Duodenal mucosa (tissue), 2 donors: ENCODE data around the gene ZNF581.

Experiments
- H3K27ac ChIP-seq: one replicate; pipeline ENCODE4 v1.7.0; 2013; ENCODE audit warnings: low read depth, low read length
- H3K27me3 ChIP-seq, 2 donors: one replicate each; pipeline ENCODE4 v1.7.0; 2013; ENCODE audit warnings: low read length in 2 of 2, control low read depth in 1 of 2; ENCODE audit not compliant: insufficient read depth in 2 of 2, control insufficient read depth in 1 of 2
- H3K36me3 ChIP-seq, 2 donors: one replicate each; pipeline ENCODE4 v1.7.0; 2013; ENCODE audit warnings: low read length in 2 of 2, control low read depth in 1 of 2; ENCODE audit not compliant: insufficient read depth in 2 of 2, control insufficient read depth in 1 of 2
- H3K4me1 ChIP-seq, 2 donors: one replicate each; pipeline ENCODE4 v1.7.0; 2013; ENCODE audit warnings: low read length in 2 of 2, control low read depth in 1 of 2; ENCODE audit not compliant: insufficient read depth in 2 of 2, control insufficient read depth in 1 of 2
- H3K4me3 ChIP-seq, 2 donors: one replicate each; pipeline ENCODE4 v1.7.0; 2013; ENCODE audit warnings: low read length in 2 of 2, low read depth in 1 of 2
- H3K9ac ChIP-seq, 2 donors: one replicate each; pipeline ENCODE4 v1.7.0; 2013; ENCODE audit warnings: low read length in 2 of 2, low read depth in 1 of 2
- H3K9me3 ChIP-seq, 2 donors: one replicate each; pipeline ENCODE4 v1.7.0; 2013; ENCODE audit warnings: low read length in 2 of 2, control low read depth in 1 of 2; ENCODE audit not compliant: control insufficient read depth in 1 of 2

The ZNF581 gene, protein sequence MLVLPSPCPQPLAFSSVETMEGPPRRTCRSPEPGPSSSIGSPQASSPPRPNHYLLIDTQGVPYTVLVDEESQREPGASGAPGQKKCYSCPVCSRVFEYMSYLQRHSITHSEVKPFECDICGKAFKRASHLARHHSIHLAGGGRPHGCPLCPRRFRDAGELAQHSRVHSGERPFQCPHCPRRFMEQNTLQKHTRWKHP

DNA sequence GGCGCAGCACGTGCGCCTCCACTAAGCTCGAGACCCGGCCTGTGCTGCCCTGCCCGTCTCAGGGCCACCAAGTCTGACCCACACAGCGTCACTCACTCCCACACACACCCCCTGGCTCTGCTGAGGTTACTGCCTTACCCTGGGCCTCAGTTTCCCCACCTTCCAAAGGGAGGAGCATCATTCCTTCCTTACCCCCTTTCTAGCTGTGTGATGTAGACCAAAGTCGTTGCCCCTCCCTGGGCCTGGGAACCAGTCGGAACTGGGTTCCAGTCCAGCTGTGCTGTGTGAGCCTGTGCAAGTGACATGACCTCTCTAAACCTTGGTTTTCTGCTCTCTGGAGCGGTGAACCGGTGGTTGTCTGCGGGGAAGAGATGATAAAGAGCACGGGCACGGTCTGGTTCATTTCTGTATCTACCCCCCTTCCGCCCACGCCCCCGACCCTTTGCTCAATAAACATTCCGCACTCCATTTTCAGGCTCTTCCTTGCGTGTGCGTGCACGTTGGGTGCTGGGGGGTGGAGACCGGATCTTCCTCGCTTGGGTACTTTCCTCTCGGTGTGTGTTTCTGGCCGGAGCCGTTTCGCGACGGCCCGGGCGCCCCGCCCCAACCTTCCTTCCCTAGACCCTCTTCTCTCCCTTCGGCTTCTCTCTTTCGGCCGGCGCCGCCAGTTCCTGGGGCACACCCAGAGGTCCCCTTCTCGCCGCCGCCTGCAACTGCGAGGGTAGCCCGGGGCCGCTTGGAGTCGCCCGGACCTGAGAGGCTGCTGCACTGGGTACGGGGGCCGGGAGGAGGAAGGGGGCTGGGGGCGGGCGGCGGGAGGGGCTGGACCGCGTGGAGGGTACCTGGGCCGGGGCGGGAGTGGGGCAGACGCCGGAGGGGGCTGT is at the start of gene ZNF581:
Gene ZNF581 (plus strand): TSS at position 647 of the 884 bp plus-strand sequence. CDS start 923 bp downstream, outside the sequence.
- Histone ChIP-seq H3K4me3 (peak within 1 kb of the TSS; percentile 65 to 91), H3K9ac (peak within 1 kb of the TSS; percentile 62 to 81), H3K36me3 (peaks cover 9 to 14% of the 10 kb centered on the region in 2 donors), H3K27ac (peak within 1 kb of the TSS; percentile 23), H3K4me1 (peaks cover 32 to 49% of the 10 kb centered on the region in 2 donors), H3K9me3 (no peaks in the 10 kb centered on the region), H3K27me3 (no peaks in the 10 kb centered on the region)

DNA sequence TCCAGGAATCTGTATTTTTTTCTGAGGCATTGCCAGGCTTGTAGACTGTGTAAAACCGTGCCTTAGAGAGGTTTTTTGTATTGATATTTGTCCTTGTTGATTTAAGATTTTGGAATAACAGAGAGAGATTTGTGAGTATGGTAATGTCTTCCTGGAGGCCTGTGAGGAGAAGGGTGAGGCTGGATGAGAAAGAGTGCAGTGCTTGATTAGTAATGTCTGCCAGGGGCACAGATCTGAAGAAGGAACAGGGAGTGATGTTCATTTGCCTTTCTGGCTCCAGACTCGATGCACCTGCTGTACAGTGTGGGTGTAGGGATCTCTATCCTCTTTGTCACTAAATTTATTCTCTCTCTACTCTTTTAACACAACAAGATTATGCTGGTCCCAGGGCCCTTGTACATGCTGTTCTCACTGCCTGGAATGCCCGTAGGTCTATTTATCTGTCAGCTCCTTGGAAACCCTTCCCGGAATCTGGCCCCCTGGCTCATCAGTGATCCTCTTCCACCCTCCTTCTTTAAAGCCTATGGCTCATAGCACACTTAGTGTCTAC is 48.4 kb upstream of the ZNF581 start:
- Histone ChIP-seq H3K27me3 (no peaks in the 10 kb centered on the region), H3K9me3 (no peaks in the 10 kb centered on the region), H3K4me3 (no peak overlapping the region), H3K9ac (no peak overlapping the region), H3K4me1 (no peaks in the 10 kb centered on the region), H3K36me3 (peaks cover 20 to 27% of the 10 kb centered on the region in 2 donors), H3K27ac (no peak overlapping the region)

DNA sequence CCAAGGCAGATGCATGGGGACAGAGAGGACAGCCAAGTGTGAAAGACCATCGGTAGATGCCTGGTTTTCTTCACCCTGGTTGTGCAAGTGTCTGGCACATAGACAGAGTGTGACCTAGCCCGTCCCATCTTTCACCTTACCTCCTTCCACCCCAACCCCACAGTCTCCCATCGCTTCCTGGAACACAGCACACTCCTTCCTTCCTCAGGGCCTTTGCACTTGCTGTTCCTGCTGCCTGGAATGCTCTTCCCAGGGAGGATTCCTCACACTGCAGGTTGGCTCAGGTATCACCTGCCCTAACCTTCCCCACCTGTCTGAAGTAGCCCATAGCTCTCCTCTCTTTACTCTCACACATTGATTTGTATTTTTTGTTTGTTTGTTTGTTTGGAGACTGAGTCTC is 47.1 kb upstream of the ZNF581 start:
- Histone ChIP-seq H3K27ac (no peak overlapping the region), H3K4me3 (no peak overlapping the region), H3K4me1 (peaks cover 8% of the 10 kb centered on the region in 2 donors), H3K9me3 (no peaks in the 10 kb centered on the region), H3K9ac (no peak overlapping the region), H3K36me3 (peaks cover 20 to 27% of the 10 kb centered on the region in 2 donors), H3K27me3 (no peaks in the 10 kb centered on the region)

DNA sequence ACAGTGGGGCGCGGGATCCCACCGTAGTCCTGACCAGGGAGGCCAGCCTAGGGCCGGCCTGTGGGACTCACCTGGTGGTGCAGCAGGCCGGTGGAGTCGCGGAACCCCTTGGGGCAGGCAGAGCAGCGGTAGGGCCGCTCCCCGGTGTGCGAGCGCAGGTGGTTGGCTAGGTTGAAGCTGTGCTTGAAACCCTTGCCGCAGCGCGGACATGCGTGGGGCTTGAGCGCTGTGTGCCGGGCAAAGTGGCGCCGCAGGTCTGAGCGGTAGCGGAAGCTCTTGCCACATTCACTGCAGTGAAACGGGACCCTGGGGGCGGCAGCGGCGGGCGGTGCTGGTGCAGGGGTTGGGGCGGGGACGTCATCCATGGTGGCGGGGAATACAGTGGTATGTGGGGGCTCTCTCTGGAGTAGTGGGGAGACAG is 45.9 kb upstream of the ZNF581 start:
- no peak overlapping the region for H3K4me3 ChIP-seq
- no peaks in the 10 kb centered on the region for H3K27me3 ChIP-seq
- H3K36me3 ChIP-seq: peaks cover 17 to 25% of the 10 kb centered on the region in 2 donors
- peaks cover 9 to 10% of the 10 kb centered on the region in 2 donors for H3K4me1 ChIP-seq
- H3K9me3 ChIP-seq: no peaks in the 10 kb centered on the region
- no peak overlapping the region for H3K9ac ChIP-seq
- no peak overlapping the region for H3K27ac ChIP-seq

DNA sequence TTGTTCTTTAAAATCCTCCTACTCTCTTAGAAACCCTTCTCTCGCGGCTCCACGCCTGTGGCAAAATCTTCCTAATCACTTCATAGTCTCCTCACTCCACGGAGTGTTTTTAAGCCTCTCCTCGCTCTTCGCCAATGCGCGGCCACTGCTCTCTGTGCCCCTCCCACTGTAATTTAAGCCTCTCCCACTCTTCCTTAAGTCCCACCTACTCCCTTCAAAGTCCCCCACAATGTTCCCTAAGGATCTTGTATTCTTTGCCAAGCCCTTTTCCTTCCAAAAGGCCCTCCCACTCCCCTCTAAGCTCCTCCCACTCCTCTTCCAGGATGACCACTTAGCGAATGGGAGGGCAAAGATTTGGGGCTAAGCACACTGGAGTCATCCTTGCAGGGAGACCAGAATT is 45.4 kb upstream of the ZNF581 start:
- peaks cover 17 to 25% of the 10 kb centered on the region in 2 donors for H3K36me3 ChIP-seq
- H3K27ac ChIP-seq: no peak overlapping the region
- H3K4me3 ChIP-seq: no peak overlapping the region
- H3K9me3 ChIP-seq: no peaks in the 10 kb centered on the region
- peaks cover 10 to 11% of the 10 kb centered on the region in 2 donors for H3K4me1 ChIP-seq
- no peak overlapping the region for H3K9ac ChIP-seq
- H3K27me3 ChIP-seq: no peaks in the 10 kb centered on the region

DNA sequence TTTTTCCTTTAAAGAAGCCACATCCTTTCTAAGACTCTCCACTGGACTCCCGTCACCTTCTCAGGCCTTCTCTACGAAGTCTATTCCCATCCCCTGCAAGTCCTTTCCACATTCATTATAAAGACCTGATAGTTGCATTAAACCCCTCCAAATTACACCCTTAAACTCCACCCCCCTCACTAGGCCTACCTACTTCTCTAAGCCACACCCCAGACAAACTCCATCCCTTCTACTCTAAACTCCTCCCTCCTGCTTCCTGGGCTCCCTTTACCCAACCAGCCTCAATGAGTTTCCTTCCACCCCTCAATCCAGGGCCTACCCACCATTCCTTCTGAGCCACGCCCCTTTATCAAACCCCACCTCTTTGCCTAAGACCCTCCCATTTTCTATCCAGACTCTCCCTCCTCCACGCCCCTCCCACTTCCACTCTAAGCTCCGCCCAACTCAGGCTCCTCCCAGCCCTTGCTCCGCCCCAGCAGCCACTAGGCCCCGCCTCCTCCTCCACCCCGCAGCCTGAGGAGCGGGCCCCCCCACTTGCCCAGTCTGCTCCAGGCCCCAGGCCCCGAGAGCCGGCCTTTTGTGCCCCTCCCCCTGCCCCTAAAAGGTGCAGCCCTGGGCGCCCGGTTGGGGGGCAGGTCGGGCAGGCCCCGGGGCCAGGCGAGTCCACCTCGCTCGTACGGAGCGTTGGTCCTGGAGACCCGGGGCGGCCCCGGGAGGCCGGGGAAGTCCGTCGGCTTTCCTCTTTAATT is 44.6 kb upstream of the ZNF581 start:
- peak overlapping the region; percentile 73 to 94 for H3K9ac ChIP-seq
- H3K36me3 ChIP-seq: peaks cover 17 to 25% of the 10 kb centered on the region in 2 donors
- peaks cover 10 to 16% of the 10 kb centered on the region in 2 donors for H3K4me1 ChIP-seq
- peak overlapping the region; percentile 85 to 95 for H3K4me3 ChIP-seq
- peak overlapping the region; percentile 93 for H3K27ac ChIP-seq
- H3K9me3 ChIP-seq: no peaks in the 10 kb centered on the region
- H3K27me3 ChIP-seq: no peaks in the 10 kb centered on the region

DNA sequence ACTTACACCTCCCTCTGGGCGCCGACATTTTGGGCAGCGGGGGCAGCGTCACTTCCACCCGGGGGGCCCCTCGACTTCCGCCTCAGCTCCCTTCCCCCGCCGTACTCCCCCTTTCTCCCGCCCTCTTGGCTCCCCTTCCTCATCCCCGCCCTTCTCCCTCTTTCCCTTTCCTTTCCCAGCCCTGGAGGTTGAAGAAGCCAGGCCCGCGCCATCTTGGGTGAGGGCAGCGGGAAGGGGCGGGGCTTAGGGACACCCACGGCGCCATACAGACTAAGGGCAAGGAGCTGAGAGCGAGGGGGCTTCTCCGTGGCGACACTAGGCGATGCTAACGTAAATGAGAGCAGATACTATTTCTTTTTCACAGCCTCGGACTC is 44.0 kb upstream of the ZNF581 start, which contains the start of gene FIZ1:
Gene FIZ1 (minus strand): TSS at position 50 of the 374 bp plus-strand sequence. CDS start 1,652 bp downstream, outside the sequence.
- H3K27ac ChIP-seq: peak within 1 kb of the TSS; percentile 93
- H3K9ac ChIP-seq: peak within 1 kb of the TSS; percentile 73 to 94
- H3K4me3 ChIP-seq: peak within 1 kb of the TSS; percentile 85 to 95
- peaks cover 10 to 17% of the 10 kb centered on the region in 2 donors for H3K4me1 ChIP-seq
- no peaks in the 10 kb centered on the region for H3K27me3 ChIP-seq
- H3K9me3 ChIP-seq: no peaks in the 10 kb centered on the region
- peaks cover 17 to 25% of the 10 kb centered on the region in 2 donors for H3K36me3 ChIP-seq

DNA sequence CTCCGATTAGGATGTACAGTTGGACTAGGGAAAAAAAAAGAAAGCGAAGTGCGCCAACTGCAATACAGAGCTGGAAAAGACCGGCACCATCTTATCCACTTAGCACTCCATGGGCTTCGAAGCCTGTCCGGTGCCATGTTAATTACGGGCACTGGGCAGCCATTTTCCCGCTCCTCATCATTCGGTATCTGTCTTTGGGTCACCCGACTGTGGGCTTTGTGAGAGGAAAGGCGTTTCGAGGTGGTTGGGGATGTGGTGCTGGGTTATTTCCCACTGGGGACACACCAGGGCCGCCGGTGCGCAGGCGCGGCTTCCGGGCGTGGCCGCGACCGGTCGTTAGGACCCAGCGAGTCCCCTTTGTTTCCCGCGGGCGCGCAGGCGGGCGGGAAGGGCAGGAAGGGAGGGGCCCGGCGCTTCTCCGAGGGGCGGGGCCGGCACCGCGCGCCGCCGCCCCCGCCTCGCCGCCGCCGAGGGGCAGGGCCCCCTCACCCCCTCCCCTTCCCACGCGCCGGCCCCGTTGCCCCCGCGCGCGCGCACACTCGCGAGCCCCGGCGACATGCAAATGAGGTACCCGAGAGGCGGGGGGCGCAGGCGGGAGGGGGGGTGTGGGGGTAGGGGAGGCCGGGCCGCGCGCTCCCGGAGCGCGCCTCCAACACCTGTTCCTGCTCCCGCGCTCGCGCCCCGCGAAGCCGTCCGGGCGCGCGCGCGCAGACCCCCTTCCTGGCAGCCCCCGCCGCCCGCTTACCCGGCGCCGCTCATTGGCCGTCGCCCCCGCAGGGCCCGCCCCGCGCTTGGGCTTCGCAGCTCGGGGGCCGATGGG is 43.4 kb upstream of the ZNF581 start, which contains the start of gene ZNF524:
Gene ZNF524 (plus strand): TSS at position 447 of the 820 bp plus-strand sequence. CDS start 1,825 bp downstream, outside the sequence.
- Histone ChIP-seq H3K27ac (peak within 1 kb of the TSS; percentile 93), H3K36me3 (peaks cover 13 to 20% of the 10 kb centered on the region in 2 donors), H3K27me3 (no peaks in the 10 kb centered on the region), H3K4me3 (peak within 1 kb of the TSS; percentile 85 to 95), H3K9me3 (no peaks in the 10 kb centered on the region), H3K9ac (peak within 1 kb of the TSS; percentile 73 to 94), H3K4me1 (peaks cover 10 to 22% of the 10 kb centered on the region in 2 donors)

DNA sequence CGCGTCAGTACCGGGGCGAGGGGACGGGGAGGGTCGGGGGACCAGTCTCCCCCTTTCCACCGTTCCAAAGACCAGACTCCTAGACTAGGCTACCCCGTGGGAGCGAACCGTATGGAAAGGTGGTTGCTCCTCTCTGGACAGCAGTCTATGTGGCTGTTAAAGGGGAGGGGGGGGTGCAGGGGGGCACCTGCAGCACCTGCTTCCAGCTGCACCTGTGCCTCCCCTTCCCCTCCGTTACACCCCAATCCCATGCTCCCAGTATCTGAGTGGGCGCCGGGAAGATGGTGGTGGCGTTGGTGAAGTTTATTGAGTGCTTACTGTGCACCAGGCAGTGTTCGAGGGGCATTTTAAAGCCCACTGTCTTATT is 42.8 kb upstream of the ZNF581 start:
- peaks cover 8 to 14% of the 10 kb centered on the region in 2 donors for H3K36me3 ChIP-seq
- H3K9ac ChIP-seq: peak overlapping the region; percentile 73 to 77
- no peaks in the 10 kb centered on the region for H3K27me3 ChIP-seq
- peaks cover 10 to 22% of the 10 kb centered on the region in 2 donors for H3K4me1 ChIP-seq
- peak overlapping the region; percentile 72 to 76 for H3K4me3 ChIP-seq
- peak overlapping the region; percentile 93 for H3K27ac ChIP-seq
- no peaks in the 10 kb centered on the region for H3K9me3 ChIP-seq
